Measurements from ENCODE around the gene SLC22A6. TPM values are rescaled to one million over a fixed set of nuclear protein-coding genes. Genes with fewer than 3 reads are reported as not detected.
A peak's percentile ranks its signal among the peaks of the same experiment; 100 is the strongest.

The SLC22A6 gene
- total RNA-seq, 1 experiment from 2014 or later: not detected

- ATAC-seq (peak; percentile 47), DNase-seq (ENCODE audit: low spot score) (no peak)
- Mint-ChIP-seq H3K4me1 (peaks cover 8% of the 10 kb centered on the region), H3K9me3 (no peaks in the 10 kb centered on the region), H3K27me3 (ENCODE audit: low read depth) (no peaks in the 10 kb centered on the region; the same call in 1 of the 2 replicates), H3K27ac (no peak overlapping the region), H3K36me3 (no peaks in the 10 kb centered on the region), H3K4me3 (no peak overlapping the region)
- POLR2A ChIA-PET: no interaction called here
- CTCF ChIA-PET: no interaction called here
- TF ChIP-seq NFYB (CRISPR knock-in tag; conservative IDR thresholded peaks at IDR 0.05; ENCODE audit: low read depth): 0 out of 2 replicates have a peak, but pooled peaks have one; percentile 12
- TF ChIP-seq FOXJ3 (CRISPR knock-in tag; IDR thresholded peaks at IDR 0.05; ENCODE audit: borderline replicate concordance): no peak
- no peak for TF ChIP-seq E2F1 (CRISPR knock-in tag; IDR thresholded peaks at IDR 0.05)
- no peak for TF ChIP-seq ZNF138 (CRISPR knock-in tag; conservative IDR thresholded peaks at IDR 0.05)
- peak; percentile 75 for TF ChIP-seq USF2 (CRISPR knock-in tag; IDR thresholded peaks at IDR 0.05)
- TF ChIP-seq ELF4 (CRISPR knock-in tag; IDR thresholded peaks at IDR 0.05; ENCODE audit: low read depth): no peak
- TF ChIP-seq TEAD1 (CRISPR knock-in tag; IDR thresholded peaks at IDR 0.05): no peak
- TF ChIP-seq PREB (CRISPR knock-in tag; IDR thresholded peaks at IDR 0.05; ENCODE audit: borderline replicate concordance): no peak
- TF ChIP-seq CTCF (IDR thresholded peaks at IDR 0.05): no peak
- TF ChIP-seq ERG (CRISPR knock-in tag; IDR thresholded peaks at IDR 0.05): no peak
- TF ChIP-seq PRDM15 (CRISPR knock-in tag; IDR thresholded peaks at IDR 0.05): no peak
- TF ChIP-seq MXD4 (CRISPR knock-in tag; IDR thresholded peaks at IDR 0.05; ENCODE audit: borderline replicate concordance): no peak
- no peak for TF ChIP-seq ZNF423 (CRISPR knock-in tag; IDR thresholded peaks at IDR 0.05)
- TF ChIP-seq RELA (CRISPR knock-in tag; IDR thresholded peaks at IDR 0.05; ENCODE audit: borderline replicate concordance): no peak
- TF ChIP-seq MAX (CRISPR knock-in tag; IDR thresholded peaks at IDR 0.05): no peak
- TF ChIP-seq USF1 (CRISPR knock-in tag; IDR thresholded peaks at IDR 0.05): 0 out of 2 replicates have a peak, but pooled peaks have one; percentile 42
- no peak for TF ChIP-seq TCF7 (CRISPR knock-in tag; IDR thresholded peaks at IDR 0.05; ENCODE audit: low read depth)
- no peak for TF ChIP-seq AR (CRISPR knock-in tag; IDR thresholded peaks at IDR 0.05)
Measured at GRCh38 chr11:62954478-62954877, 30.3 kb downstream of the SLC22A6 start.
